Suppressor macrophage treated with lipopolysaccharide for 4 hours (primary cell): ENCODE data around the gene SYT8.
"Not testable (repeated sequence)": the region's sequence is repeated elsewhere in the genome, so short reads cannot be mapped to it uniquely, and the experiment has no call there.

Experiments
- DNase-seq: peaks from one replicate; pipeline ENCODE4 v3.0.0-alpha.2; 2020

The SYT8 gene

DNA sequence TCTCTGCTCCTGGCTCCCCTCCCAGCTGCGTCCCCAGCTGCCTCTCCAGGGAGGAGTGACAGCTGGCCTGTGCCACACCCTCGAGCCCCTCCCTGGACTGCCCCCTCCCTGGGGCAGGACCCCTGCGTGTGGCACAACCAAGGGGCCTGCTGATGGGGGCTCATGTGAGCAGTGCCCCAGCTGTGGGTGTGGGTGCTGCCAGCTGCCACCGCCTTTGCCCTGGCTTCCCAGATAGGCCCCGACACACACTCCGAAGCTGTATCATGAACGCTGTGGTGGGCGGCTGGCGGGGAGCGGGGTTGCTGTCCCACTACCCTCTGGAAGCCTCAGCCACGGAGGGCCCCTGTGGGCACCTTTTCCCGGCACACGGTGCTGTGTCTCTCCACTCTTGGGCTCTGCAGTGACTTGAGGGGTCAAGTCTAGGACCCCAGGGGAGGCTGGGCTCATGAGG lies 41.1 kb downstream of the SYT8 start:
- not testable (repeated sequence) for DNase-seq

DNA sequence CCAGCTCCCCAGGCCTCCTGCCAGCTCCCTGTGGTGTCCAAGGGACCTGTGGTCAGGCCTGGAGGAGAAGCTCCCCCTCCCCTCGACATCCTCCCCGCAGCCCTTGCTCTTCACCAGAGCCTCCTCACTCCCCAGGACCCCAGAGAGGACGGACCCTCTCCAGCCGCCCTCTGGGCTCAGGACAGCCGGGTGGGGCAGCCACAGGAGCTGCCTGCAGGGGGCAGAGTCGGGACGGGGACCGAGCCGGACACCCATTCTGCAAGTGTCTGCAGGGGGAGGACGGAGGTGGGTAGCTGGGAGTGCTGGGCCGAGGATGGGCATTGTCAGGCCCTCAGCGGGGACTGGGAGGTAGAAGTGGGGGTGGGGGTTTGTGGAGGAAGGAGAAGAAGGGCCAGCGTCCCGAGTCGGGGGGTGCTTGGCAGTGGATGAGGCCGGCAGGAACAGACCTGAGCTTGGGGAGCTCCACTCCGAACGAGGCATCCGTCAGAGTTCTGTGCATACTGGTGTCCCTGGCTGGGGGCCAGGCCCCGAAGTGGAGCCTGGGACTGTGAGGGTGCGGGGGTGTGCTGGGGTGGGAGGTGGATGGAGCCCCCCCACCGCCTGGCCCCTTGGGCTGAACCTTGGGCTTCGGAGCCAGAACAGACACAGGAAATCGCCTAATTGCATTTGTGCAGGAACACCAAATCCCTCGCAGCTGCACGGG lies 41.7 kb downstream of the SYT8 start:
- DNase-seq, result peak; percentile 38

DNA sequence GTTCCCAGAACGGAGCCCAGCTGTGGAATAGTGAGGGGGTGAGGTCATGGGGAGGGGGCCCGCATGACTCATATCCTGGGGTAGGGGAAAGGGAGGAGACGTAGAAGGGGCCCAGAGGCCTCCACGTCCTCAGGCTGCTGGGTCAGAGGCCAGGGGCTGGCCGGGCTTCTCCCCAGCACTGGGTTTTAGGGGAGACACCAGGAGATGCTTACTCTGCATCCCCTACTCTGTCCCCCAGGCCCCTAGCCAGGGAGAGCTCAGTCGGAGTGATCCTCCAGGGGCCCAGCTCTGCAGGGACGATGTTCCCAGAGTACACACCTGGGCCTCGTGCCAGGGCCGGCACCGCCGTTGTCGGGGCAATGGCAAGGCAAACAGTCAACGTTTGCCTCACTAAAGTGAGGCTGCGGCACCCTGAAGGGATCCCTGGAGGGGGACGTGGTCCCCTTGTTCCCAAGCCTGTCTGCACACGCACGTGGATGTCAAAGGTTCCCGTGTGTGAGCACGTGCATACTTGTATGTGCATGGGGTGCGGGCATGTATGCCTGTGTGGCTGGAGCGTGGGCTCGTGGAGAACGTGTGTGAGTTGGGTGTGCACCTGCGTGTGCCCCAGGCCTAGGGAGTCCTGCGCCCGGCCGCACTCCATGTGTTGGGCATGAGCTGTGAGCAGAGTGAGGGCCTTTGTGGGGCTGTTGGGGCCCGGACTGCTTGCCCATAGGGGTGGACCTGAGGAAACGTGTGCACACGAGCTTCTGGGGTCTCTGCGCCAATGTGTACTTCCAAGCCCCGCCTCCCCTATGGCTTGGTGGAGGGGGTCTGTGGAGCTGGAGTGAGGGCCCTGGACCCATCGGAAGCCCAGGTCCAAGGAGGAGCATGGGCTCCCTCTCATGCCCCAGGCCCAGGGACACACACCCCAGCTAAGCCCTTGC lies 42.7 kb downstream of the SYT8 start:
- no peak for DNase-seq

DNA sequence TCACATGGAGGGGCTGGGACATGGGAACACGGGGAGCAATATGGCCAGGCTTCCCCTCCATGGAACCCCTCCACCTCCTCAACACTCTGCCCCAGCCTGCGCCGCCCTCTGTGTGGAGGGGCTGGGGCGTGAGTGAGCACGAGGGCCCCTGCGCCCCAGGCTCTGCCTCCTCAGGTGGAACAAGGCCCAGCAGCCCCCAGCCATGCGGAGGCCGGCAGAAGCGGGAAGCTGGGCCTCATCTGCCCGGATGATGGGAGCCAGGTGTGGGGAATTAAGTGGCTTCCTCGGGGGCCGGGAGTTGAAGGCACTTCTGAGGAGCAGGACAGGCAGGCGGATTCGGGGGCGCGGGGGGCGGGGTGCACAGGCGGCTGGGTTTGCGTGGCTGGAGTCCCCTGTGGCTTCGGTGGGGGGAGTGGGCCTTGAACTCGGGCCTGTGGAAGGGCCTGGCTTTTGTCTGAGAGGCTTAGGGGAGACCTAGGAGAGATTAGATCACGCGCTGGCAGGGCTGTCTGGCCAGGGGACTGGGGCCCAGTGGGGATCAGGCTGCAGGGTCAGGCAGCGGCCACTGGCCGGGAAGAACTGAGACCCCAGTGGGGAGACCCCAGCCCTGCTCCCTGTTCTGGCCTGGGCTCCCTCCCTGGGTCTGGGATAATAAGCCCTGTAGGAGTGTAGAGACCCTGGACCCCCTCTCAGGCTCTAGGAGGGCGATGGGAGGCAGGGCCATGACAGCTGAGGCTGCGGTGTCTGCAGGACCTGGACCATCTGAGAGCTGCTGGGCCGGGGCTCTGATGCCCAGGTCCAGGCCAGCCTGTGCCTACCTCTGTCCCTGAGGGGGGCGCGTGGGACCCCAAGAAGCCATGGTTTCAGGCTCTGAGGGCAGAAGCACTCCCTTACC lies 43.6 kb downstream of the SYT8 start:
- DNase-seq, result no peak

DNA sequence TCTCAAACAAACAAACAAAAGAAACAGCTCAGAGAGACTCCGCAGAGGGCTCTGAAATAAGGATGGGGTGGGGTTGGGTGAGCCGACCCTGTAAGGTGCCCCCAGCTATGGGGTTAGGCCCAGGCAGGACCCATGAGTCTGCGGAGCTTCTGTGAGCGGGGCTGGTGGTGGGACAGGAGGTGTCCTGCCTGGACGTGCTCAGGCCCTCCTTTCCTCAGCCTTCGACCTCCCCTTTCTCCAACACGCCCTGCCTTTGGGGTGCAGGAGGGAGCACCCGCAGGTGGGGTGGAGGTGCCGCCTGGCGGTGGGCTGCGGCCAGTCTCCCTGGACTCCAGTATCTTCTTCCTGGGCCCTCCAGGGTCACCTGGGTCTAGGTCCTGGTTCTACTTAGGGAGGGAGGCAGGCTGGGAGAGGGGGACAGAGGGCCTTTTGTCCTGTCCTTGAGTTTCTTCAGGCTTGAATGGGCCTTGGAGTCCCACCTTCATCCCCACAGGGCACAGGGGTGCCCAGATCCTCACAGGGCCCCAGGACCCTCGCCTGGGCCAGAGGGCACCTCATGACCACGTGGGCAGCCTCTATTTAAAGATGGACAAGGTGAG lies 44.7 kb downstream of the SYT8 start:
- no peak for DNase-seq

DNA sequence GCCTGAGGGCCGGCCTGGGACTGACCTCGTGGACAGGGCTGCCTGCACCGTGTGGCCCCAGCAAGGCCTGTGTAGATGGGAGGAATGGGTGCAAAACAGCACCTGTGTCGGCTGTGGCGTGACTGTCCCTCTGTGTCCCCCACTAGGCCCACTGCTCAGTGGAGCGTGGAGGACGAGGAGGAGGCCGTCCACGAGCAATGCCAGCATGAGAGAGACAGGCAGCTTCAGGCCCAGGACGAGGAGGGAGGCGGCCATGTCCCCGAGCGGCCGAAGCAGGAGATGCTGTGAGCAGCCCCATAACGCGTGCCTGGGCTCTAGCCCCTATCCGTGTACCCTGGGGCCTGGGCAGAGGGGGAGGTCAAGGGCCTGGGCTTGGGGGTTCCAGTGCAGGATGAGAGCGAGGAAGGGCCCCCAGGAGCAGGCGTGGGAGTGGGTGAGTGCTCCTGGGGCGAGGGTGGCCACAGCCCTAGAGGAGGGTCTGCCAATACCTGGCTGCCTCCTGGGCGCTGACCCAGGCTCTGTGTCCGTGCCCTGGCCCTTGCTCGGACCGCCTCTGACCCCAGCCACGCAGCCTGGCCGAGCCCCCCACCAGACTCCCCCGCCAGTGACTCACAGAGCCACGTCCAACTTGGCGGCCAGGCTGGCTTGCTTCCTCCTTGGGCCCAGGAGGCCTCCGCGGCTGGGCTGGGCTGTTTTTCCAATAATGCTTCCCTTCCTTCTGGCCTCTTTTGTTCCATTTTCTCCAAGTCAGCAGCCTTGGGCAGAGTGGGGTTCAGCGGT lies 45.3 kb downstream of the SYT8 start:
- DNase-seq, result peak; percentile 42

DNA sequence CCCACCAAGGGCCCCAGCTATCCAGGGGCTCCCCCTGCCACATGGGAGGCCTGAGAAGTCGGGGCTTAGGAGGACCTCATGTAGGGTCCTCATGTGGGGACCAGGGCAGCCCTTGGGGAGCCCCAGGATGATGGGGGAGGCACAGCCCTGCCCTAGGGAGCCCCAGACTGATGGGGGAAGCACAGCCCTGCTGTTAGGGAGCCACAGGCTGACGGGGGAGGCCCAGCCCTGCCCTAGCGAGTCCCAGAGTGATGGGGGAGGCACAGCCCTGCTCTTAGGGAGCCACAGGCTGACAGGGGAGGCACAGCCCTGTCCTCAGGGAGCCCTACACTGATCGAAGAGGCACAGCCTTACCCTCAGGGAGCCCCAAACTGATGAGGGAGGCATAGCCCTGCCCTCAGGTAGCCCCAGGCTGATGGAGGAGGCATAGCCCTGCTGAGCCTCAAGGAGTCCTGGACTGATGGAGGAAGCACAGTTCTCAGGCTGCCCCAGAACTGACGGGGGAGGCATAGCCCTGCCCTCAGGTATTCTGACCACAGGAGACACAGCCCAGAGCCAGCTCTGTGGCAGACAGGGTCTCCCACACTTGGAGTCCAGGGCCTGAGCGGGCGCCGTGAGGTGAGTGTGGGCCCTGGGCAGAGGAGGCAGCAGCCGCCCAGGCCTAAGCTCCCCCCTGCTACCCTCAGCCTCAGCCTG lies 46.1 kb downstream of the SYT8 start:
- DNase-seq, result no peak

DNA sequence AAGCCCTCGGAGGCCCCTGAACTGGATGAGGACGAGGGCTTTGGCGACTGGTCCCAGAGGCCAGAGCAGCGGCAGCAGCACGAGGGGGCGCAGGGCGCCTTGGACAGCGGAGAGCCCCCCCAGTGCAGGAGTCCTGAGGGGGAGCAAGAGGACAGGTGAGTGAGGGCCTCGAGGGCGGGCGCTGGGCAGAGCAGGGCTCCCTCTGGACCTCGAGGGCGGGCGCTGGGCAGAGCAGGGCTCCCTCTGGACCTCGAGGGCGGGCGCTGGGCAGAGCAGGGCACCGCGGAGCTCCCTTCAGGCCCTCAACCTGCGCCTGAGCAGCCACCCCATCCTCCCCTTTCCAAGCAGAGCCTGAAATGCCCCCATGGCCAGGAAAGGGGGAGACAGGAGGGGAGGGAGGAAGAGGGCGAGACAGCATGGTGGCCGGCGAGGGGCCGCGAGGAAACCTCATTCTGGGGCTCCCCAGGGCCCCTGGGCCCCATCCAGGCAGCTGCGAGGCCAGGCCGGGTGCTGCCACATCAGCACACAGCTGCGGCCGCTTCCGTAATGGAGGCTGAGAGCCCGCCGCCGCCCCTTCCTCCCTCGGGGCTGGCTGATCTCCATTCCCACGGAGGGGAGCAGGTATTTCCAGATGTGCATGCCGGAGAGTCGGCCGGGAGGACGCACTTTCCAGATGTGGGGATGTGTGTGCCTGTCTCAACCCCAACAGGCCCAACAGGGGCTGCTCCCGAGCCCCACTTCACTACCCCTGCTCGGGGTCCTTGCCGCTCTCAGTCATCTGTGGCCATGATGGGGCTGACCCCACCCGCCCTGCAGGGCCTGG lies 46.9 kb downstream of the SYT8 start:
- DNase-seq, result no peak

DNA sequence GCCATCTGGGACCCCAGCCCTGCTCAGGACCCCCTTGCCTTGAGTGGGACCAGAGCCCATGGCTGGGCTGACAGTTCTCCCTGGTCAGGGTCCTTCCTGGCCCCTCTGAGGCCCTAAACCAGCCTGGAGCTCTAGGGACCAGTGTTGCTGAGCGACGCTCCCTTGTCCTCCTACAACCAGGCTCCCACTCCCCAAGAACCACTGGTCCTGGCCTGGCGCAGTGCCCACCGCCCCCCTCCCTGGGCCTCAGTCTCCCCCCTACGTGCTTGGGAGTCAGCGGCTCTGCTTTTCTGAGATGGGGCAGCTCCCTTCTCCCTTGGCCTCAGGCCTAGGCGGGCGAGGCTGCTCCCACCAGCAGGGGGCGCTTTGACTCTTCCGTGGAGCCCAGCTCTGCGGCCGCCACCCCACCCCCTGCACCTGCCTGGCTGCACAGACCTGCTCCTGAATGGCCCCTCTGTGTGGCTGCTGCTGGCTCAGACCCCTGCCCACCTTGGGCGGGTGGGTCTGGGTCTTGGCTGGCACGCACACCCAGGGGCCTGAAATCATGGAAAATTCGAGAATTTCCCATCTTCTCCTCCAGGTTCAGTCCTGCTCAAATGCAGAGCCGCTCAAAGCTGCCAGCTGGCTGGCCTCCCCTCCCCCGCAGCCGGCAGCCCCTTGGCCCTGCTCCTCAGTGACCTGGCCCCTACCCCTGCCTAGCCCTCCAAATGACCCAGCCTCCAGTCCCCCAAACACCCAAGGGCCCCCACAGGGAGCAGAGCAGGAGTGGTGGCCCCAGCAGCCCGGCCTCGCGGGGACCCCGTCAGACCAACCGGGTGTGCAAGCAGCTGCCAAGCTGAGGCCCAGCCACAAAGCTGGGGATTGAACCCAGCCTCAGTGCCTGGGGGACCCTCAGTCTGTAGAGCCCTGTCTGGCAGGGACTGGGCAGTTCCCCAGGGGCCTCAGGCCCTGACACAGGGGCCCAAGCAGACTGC lies 47.8 kb downstream of the SYT8 start:
- DNase-seq, result peak; percentile 84

DNA sequence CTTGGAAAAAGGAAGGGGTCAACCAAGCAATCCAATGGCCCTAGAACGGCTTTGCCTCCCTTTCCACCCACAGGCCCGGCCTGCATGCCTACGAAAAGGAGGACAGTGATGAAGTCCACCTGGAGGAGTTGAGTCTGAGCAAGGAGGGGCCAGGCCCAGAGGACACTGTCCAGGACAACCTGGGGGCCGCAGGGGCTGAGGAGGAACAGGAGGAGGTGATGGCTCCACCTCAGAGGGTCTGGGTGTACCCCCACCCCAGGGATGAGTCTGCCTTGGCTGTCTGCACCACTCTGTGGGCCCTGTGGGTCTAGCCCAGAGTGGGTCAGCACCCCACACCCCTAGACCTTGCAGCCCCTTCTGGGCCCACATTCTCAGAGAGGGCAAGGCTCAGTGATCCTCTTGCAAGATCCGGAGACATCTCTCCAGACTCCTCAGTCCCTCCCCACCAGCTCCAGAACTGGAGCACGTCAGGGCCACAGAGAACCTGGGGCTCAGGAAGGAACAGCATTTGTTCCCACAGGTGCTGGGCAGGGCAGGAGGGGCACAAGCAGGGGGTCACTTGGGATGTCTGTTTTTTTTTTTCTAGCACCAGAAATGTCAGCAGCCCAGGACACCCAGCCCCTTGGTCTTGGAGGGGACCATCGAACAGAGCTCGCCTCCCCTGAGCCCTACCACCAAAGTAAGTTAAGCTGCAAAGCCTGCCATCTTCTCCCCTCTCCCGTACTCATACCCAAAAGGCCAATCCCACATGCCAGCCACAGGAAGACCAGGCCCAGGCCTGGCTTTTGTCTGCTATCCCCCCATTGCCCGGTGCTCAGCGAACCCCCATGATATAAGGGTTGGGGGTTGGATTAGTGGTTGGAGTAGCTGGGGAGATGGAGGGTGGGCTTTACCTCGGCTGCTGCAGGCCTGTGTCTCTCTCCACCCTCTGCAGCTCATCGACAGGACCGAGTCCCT lies 48.8 kb downstream of the SYT8 start:
- DNase-seq, result no peak

DNA sequence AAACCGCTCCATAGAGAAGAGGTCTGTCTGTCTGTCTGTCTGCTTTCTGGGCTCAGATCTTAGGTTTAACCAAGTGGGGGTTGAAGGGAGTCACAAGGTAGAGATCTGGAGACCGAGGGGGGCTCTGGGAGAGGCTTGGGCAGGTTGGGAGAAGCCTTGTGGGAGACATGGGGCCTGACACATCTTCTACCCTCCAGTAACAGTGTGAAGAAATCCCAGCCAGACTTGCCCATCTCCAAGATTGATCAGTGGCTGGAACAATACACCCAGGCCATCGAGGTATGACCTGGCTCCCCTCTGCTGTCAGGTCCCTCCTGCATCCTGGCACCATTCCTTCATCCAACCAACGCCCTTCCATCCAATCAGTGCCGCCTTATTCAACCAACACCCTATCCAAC lies 49.5 kb downstream of the SYT8 start:
- no peak for DNase-seq

DNA sequence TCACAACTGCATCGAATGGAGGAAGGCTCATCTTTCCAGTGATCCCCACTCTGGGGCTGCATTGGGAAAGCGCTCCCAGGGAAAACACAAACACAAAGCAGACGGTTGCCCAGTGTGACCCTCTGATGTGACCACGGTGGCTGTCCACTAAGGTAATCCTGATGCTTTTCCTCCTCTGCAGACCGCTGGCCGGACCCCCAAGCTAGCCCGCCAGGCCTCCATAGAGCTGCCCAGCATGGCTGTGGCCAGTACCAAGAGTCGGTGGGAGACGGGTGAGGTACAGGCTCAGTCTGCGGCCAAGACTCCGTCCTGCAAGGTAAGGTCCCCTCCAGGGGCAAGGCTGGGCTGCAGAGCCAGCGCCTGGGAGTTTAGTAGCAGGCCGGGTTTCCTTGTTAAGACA lies 51.8 kb downstream of the SYT8 start:
- not testable (repeated sequence) for DNase-seq
